ENCODE measurements around the gene DMRT1.

DNA sequence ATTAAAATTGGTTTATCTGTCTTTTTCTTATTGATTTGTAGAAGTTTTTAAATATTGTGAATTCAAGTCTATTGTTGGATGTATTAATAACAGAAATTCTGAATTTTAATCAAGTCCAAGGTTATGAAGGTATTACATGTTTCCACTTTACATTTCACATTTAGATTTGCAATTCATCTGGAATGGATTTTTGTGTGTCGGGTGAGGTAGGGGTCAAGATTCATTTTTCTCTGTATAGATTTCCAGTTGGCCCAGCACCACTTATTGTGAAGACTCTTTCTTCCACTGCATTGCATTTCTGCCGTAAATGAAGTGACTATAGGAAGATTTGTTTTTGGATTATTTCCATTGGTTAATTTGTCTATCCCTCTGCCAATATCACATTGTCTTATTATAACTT lies 173.1 kb downstream of the DMRT1 start:
- no peak for TF ChIP-seq POLR2A (IDR thresholded peaks at IDR 0.05)
- no peak for TF ChIP-seq CTCF (IDR thresholded peaks at IDR 0.05)
- TF ChIP-seq POLR2AphosphoS5 (IDR thresholded peaks at IDR 0.05) = no peak

Data from upper lobe of left lung (tissue), 4 donors.